HG02943 (cell line): ENCODE measurements around the gene ANKS6.

Experiments used
- ATAC-seq: cut with Tn5 transposase; IDR thresholded peaks from one replicate; pipeline ENCODE4 v1.9.1; 2021; ENCODE audit warnings: mild to moderate bottlenecking, low read depth, moderate library complexity; ENCODE audit not compliant: unreplicated experiment

ANKS6 gene

DNA sequence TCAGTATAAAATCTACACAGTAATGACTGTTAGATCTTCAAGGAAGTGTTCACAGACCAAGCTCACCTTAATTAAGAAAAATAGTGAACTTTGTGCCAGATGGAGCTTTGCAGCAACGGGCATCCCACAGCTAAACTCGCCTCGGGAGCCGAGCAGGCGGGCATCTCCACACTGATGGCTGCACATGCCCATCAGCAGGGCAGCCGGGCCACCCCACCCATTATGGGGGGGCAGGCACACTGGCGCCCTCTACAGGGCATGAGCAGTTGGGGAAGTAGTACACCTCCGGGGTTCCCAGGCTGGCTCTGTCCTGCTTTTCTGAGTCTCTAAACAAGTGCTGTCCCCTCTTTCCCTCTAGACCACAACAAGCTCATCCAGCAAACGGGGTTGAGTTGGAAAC lies 21.6 kb downstream of the ANKS6 start:
- no peak for ATAC-seq

DNA sequence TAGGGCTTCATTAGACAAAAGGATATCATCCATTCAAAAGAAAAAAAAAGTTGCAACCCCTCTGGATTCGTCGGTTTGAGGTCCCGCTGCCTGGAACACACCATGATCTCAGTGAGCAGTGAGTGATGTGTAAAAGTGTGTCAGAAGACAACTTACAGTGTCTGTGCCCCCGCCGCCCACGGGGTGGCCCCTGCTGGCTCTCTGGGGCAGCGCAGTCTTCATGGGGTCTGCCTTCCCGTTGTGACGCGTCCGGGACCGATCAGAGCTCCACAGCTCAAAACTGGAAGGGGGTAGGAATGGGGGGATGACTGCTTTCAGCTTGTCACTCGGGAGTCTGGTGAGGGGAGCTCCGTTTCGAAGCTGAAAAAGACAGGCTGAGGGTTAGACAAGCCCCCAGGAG lies 22.6 kb downstream of the ANKS6 start:
- ATAC-seq = no peak

DNA sequence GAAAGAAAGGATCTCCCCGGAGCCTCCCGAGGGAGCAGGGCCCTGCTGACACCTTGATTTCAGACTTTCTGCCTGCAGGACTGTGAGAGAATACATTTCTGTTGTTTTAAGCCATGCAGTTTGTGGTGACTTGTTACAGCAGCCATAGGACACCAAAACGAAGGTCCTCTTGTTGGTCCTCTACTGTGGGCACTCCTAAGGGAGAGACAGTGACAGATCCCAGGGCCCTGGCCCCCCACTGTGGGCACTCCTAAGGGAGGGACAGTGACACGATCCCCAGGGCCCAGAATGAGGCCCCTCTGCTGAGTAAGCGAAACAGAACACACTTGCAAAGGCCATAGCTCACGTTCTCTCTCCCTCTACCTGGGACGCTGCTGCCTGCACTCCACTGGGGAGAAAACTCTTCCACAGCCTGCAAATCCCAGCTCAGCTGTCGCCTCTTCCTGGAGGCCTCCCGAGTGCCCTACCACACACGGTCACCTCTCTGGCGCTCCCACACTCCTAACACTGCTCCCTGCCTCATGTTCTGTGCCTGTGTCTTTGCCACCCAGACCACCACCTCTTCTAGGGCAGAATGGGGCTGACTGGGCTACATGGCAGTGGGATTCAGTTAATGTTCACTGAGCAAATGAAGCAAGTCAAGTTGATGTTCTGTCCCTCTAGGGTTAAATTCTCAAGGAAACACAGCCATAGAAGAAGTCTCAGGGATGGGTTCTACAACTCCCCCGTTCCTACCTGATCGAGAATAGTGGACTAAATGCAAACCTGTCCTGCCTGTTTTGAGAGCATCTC lies 23.8 kb downstream of the ANKS6 start:
- ATAC-seq = no peak

DNA sequence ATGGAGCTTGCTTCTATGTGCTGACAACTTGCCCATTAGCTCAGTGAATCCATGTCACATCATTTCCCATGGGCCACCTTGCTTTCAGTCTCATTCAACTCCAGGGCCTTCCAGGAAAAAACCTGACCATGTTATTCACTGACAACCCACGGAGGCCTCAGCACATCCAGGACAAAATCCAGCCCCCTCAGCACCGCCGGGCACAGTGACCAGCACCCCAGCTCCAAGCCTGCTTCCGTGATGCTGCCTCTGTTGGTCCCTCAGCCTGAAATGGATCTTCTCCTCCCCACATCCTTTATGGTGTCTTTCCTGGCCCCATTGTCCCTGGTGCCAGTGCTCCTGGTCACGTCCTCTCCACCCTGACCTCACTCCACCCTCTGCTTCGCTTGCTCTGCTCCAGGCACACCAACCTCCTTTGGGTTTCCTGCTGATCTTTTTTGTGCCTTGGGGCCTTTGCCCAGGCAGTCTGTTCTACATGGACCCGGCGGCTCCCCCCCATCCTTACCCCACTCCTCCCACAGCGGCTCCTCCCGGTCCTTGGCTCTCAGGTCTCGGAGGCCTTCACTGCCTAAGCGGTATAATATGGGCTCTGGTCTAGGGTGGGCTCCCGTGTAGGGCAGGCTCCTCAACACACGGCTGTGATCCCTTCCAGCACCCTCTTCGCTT lies 25.0 kb downstream of the ANKS6 start:
- no peak for ATAC-seq

DNA sequence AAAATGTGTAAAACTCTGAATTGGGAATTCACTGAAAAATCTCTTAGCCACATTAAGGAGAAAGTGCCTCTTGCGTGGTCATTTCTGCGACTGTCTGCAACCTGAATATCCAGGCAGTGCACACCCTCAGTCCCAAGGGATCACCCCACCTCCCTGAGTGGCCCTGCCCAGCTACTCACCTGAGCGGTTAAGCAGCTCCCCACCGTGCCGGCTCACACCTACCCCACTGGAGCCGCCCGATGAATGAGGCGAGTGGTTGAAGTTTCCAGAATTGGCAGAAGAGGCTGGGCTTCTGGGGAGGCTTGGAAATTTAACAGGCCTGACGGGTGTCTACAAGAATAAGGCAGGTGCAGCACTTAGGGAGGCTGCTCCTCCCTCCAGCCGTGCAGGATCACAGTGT lies 25.6 kb downstream of the ANKS6 start:
- ATAC-seq = no peak

DNA sequence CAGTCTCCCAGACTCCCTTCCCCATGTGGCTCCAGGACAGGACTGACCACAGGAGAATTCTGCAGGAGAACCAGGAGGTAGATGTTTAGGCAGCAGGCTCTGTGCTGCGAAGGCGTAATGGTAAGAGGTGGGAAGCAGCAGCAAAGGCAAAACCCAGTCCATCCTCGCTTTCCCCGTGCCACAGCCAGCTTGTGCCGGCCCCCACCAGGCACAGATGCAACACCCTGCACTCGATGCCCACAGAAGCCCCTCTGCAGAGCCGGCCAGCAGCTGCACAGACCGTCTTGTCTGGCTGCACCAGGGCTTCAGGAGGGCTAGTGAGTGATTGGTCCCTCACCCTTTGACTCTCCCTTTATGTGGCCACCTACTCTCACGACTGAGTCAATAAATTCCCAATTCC lies 28.0 kb downstream of the ANKS6 start:
- no peak for ATAC-seq

DNA sequence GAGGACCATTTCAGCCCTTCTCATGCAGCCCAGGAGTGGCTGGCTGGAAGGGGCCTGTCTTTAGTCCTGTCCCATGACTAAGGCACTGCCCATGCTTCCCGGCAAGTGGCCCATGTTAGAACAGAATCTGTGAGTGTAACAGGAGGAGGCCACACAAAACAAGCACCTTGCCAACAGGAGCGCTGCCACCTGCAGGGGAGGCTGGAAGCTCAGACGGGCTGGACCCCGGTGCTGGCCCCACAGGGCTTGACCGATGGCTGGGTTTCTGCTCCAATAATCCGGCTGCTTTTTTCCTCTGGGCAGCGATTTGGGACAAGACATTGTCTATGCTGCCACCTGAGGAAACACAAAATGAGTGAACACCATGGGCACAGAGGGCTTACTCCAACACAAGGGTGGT lies 28.4 kb downstream of the ANKS6 start:
- no peak for ATAC-seq

DNA sequence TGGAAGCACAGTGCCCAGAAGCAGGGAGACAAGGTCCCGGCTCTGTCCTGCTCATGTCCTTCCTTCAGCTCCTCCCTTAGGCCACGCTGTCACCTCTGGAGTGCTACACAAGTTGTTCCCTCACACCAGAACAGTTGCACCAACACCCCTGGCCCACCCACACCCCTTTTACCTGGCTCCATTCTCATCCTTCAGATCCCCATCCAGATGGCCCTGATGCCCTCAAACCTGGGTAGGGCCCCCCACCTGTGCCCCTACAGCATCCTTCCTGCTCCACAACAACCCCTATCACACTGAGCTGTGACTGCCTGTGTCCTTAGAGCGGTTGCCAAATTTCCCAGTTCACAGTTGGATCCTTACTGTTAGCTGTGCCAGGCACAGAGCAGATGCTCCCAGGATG lies 29.2 kb downstream of the ANKS6 start:
- ATAC-seq = no peak

DNA sequence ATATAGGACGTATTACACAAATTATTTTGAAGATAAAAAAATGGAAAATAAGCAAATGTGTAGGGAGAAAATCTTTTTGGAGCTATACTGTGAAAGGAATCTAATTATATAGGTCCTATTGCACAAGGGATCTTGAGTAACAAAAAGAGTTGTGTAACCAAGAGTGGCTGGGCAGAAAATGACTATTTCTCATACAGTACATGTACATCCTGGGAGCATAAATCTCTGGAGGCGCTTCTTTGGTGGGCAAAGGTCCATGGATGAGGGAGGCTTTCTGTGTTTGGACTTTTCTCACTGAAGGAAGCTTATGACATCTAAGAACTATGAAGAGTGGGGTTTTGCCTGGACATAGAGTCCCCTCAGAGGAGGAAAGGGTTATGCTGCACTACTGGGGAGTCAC lies 29.8 kb downstream of the ANKS6 start:
- ATAC-seq = no peak

DNA sequence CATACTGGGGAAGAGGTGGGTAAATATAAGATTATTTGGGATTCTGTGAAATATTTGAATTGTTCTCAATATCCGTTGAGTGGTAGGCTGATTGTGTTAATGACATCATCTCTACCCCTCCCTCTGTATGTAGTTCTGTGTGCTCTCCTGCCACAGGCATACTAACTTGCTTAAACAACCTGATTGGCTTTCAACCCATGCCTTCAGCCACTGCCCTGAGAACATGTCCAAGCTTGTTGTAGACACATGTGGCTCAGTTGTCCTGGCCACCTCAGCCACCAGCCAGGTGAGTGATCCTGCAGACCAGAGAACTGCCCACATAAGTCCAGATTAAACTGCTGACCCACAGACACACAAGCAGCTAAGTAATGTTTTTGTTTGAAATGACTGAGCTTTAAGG lies 31.1 kb downstream of the ANKS6 start:
- ATAC-seq = no peak

DNA sequence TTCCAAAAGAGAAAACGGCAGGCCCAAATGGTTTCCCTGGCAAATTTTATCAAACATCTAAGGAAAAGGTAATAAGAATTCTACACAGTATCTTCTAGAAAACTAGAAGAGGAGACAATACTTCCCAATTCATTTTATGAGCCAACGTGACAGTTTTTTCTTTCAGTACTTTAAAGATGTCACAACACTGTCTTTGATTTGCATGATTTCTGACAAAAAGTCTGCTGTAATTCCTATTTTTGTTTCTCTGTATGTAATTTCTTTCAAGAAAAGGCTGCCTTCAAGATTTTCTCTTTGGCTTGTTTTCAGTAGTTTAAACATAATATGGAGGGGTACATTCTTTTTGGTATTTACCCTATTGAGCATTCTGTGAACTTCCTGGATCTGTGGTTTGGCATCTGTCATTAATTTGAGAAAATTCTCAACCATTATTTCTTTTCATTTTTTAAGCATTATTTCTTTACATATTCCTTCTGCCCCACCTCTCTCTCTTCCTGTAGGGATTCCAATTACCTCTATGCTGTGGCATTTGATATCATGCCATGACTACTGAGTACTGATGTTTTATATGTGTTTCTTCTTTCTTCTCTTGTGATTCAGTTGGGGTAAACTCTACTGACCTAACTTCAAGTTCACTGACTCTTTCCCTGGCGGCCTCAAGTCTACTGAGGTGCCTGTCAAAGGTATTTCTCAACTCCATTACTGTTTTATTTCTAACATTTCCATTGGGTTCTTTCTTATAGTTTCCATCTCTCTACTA lies 32.2 kb downstream of the ANKS6 start:
- ATAC-seq = no peak

DNA sequence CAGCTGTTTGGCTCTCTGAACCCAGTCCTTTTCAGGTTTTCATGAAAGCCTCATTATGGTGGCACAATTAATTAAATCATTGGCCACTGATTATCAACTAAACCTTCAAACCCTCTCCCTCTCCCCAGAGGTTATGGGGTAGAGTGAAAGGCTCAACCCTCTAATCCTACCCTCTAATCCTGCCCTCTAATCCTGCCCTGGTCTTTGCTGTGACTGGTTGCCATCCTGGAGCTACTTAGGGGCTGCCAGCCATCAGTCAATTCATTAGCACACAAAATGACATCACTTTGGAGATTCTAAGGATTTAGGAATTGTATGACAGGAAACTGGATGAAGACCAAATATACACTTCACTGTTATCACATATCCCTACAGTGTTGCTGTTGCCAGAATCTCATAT lies 36.1 kb downstream of the ANKS6 start:
- no peak for ATAC-seq

DNA sequence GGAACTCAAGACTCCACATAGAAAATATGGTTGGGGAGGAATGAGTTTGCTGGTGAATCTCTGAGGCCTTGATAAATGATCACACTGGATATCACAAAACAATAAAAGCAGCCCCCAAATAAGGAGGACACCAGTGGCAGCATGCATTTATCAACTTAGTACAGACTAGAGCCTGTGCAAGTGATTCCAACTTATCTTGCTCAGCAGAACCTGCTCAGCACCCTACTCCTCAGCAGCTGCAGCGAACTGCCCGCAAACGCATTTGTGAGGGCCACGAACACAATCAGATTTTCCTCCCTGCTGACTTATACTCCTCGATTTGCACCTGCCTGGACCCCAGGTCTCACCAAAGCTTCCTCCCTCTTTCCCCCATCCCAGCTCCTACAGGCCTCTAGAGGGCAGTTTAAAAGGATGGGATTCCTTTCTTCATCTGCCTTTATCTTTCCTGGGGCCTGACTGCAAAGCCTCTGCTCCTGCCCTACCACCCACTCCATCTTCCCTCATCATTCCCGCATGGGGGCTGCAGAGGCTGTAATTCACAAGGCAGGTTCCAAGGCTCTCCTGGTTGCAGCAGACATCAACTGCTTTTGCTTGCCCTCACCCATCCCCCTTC lies 41.2 kb downstream of the ANKS6 start:
- ATAC-seq = no peak

DNA sequence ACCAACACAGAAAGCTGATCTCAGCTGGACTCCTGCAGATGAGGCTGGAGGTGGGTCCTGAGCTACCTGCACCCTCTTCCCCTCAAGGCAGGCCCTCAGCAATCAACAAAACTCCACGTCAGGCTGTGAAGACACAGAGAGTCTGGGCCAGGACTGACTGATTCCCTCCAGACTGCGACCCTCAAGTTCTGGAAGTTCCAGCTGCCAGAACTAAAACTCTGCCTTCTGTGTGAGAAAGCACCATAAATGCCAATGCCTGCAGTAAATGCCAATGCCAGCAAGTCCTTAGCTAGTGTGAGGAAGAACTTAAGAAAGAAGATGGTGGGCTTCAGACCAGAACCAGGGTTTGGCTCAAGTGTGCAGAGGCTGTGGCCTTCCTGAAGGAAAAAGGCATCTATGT lies 45.1 kb downstream of the ANKS6 start:
- ATAC-seq = no peak

DNA sequence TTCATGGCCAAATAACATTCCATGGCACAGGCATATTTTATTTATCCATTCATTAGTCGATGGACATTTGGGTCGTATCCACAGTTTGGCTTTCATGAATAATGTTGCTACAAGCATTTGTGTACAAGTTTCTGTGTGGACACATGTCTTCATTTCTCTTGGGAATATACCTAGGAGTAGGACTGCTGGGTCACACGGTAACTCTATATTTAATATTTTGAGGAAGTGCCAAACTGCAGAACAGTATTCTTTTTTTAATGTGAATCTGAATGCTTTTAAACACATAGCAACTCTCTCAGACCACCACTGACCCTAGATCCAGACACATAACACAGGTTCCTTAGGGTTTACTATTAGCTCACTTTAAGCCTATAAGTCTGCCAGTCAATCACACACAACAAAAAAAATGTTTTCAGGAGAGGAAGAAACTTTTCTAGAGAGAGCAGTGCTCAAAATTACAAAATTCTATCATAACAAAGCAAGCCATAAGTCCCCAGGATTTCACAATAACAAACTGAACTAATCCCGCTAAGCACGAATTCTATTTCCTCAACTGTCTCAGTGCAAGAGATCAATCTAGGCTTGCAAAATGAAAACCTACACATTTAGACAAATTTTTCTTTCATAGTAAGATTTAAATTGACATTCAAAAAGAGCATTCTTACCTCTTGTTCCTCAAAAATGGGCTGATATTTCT lies 45.8 kb downstream of the ANKS6 start:
- no peak for ATAC-seq

DNA sequence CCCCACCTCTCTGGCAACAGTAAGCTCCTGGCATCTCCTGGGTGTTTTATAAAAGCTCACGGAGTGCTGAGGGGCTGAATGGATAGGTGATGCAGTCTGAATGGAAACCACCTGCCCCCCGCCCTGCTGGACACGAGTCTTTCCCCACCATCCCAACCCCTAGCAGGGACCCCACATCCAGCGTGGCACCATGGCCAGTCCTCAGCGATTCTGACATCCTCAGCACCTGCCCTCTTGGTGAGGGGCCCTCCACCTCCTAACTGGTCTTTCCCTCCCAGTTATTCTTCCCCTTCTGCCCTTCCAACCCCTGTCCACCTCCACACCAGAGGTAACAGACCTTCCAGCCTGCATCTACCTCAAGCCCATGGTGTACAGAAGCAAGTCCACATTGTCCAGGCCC lies 48.9 kb downstream of the ANKS6 start:
- ATAC-seq = no peak

DNA sequence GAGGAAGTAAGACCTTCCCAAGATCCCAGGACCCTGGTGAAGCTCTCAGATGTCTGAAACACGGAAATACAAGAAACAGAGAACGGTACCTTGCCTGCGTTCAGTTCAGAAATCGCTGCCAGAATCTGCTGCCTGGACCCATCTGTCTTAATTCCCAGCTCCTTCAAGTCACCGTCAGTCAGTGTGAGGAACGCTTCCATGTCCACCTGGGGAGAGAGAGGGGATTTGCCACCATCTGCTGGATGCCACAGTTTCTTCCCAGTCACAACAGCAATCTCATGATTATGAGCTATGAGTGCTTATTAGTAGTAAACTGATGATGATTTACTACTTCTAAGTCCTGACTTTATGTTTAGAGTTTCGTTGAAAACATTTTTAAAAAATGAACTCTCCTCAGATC lies 50.9 kb downstream of the ANKS6 start:
- no peak for ATAC-seq

DNA sequence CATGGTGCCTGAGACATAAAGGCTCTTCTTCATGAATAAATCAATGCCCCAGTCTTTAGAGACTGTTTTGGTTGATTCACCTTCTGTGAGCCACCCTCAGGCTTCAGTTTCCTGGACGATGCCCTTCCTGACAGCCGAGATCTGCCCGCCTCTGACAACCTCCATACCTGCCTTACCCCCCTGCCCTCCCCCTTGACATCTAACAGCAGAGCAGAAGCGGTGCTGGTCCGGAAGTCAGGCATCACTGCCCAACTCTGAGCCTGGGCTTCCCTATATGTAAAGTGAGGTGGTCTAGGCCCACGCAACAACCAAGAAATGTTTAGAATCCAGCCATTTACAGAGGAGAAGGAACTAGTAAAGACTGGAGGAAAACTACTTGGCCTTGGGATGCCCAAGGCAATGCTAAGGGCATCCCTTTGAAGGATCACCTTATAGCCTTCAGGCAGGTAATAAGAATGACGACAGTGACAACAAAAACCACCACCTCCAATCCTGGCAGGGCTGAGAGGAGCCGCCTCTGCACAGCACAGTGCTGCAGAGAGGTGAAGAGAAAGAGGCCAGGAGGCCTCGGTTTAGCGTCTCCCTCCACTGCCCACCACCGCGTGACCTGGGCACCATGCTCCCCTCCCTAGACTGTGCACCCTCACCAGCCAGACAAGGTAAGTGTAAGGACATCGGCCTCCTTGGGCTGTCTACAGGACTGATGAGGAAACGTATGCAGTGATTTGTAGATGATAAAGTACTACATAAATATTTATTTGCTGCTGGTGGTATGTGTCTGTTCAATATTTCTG lies 52.3 kb downstream of the ANKS6 start:
- no peak for ATAC-seq

DNA sequence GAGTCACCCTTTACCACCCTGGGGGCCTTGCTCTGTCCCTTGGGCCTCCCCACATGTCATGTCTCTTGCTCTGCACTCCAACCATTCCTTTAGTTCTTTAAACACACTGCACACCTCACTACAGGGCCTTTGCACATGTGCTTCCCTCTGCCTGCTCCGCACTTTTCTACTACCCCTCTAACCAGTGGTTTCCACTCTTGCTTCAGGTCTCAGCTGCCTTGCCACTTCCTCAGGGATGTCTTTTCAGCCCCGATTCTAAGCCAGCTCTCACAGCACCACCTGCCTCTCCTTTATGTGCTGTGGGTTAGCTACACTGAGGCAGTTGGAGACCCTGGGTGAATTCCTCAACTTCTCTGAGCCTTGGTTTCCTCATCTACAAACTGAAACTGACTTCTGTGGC lies 53.0 kb downstream of the ANKS6 start:
- no peak for ATAC-seq
